ENCODE data around the gene EOLA1.
"Not testable (repeated sequence)": the region's sequence is repeated elsewhere in the genome, so short reads cannot be mapped to it uniquely, and the experiment has no call there.

Gene EOLA1

GRCh38 chrX:149545545-149546543 is 5.0 kb downstream of the EOLA1 start:
- not testable (repeated sequence) for DNase-seq (ENCODE audit: low read depth in 2 of 2)

DNA sequence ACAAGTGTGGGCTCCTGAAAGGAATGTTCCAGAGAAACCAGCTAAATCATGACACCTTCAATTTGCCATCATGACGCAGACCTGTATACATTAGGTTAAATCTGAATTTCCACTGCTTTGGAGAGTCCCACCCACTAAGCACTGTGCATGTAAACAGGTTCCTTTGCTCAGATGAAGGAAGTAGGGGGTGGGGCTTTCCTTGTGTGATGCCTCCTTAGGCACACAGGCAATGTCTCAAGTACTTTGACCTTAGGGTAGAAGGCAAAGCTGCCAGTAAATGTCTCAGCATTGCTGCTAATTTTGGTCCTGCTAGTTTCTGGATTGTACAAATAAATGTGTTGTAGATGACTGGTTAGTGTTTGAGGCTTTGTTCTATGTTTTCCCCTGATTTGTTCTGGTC is 6.2 kb downstream of the EOLA1 start:
- DNase-seq (ENCODE audit: low read depth in 2 of 2), result not testable (repeated sequence)

DNA sequence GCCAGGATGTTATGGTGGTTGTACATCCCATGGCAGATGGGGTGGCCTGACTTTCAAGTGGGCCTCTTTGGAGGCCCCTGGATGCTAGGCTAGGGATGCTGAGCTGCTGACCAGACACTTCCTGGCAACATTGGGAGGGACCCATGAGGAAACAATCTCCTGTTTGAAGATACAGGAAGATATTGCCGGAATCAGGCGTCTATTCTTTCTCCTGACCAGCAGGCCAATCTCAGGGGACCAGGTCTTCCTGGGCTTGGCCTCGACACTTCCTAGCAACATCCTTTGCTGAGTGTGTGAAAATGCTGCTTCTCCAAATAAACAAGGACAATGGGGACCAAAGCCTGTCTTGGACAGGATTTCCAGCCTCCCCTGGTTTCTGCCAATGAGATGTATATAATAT is 7.0 kb downstream of the EOLA1 start:
- DNase-seq (ENCODE audit: low read depth in 2 of 2), result not testable (repeated sequence)

- DNase-seq (ENCODE audit: low read depth in 2 of 2), result not testable (repeated sequence)
Measured at GRCh38 chrX:149549701-149550100, 8.9 kb downstream of the EOLA1 start, which contains the start of gene HSFX3. Gene HSFX3 (minus strand): TSS chrX:149549924. CDS start chrX:149549852, 72 bp downstream.

DNA sequence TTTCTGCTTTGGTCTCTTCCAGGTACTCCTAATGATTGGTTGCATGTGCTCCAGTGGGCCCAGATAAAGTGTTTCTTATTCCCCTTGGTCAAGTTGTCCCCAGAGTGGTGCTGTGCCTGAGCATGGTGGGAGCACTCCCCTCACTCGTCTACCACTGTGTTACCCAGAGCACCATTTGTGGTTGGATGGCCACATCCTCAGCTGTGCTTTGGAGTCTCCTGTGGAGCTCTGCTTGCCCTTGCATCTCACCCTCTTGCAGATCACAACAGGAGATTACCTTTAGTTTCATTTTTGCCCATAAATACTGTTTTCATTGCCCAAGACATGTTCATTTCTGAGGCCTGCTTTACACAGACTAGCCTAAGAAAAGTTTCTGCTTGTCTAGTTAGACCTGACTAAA is 9.6 kb downstream of the EOLA1 start:
- DNase-seq (ENCODE audit: low read depth in 2 of 2), result not testable (repeated sequence)

- DNase-seq (ENCODE audit: low read depth in 2 of 2), result not testable (repeated sequence)
Measured at GRCh38 chrX:149551245-149551938, 10.6 kb downstream of the EOLA1 start.

- DNase-seq (ENCODE audit: low read depth in 2 of 2), result not testable (repeated sequence)
Measured at GRCh38 chrX:149551939-149552248, 11.1 kb downstream of the EOLA1 start.

- DNase-seq (ENCODE audit: low read depth in 2 of 2), result not testable (repeated sequence)
Measured at GRCh38 chrX:149555251-149555650, 14.4 kb downstream of the EOLA1 start.

DNA sequence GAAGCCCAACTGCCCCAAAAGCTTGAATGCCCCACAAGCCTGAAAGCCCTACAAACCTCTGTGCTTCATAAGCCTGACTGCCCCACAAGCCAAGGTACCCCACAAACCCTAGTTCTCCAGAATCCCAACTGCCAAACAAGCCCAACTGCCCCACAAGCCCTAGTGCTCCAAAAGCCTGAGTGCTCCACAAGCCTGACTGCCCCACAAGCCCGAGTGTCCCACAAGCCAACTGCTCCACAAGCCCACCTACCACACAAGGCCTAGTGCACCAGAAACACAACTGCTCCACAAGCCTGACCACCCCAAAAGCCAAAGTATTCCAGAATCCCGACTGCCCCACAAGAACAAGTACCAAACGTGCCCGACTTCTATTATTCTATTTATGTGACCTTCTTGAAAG is 22.5 kb downstream of the EOLA1 start:
- DNase-seq (ENCODE audit: low read depth in 2 of 2), result no peak

DNA sequence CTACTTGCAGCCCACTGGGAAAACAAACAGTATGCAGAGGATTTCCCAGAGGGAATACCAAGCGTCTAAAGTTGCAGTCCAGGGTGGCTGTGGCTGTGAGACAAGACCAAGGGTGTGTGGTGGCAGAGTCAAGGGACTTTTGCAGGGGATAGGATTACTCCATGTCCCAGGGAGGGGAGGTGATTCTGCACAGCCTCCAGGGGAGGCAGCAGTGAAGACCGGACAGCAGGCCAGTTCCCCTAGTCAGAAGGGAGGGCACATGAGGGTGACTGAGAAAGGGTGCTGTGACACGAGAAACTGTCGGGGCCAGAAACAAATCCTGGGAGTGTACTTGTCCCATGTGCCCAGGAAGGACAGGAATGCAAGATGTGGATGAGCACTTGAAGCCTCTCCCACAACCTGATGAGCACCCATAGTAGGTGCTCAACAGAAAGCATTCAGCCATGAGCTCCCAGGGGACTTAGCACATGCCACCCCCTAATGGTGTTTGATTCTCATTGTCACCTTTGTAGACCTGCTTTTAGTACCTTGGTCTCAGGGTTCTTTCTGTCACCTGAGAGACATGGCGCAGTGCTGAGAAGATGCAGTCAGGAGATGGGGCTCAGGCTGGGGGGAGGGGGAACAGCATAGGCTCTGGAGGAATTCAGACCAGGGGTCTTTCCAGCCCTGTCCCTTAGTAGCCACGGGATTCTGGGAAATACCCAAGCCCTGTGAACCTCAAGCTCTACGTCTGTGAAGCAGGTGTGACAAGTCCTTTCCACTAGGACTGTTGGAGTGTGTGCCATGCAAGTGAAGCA is 27.0 kb downstream of the EOLA1 start:
- no peak for DNase-seq (ENCODE audit: low read depth in 2 of 2)

DNA sequence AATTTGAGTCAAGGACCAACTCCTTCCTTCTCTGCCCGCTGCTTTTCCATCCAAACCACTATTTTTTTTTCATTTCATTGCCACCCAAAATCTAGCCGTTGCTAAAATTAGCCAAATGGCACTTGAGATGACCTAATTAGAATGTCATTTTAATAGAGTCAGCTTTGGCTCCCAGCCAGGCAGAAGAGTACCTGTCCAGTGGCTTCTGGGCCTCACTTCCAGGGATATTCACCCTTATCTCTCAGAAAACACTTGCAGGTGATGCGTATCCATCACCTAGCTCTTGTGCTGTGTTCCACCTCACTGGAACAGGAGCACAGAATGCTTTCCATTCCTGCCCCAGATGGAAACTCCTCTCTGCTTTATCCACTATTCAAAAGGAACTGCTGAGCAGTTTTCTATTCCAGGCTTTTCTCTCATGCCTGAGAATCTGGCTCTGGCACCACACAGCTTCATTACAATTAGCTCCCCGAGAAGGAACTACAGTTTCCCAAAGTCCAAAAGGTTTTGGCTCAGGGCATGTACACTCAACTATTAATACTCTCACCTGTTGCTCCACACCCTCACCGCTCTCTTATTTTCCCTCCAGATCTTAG is 28.0 kb downstream of the EOLA1 start:
- DNase-seq (ENCODE audit: low read depth in 2 of 2), result no peak

DNA sequence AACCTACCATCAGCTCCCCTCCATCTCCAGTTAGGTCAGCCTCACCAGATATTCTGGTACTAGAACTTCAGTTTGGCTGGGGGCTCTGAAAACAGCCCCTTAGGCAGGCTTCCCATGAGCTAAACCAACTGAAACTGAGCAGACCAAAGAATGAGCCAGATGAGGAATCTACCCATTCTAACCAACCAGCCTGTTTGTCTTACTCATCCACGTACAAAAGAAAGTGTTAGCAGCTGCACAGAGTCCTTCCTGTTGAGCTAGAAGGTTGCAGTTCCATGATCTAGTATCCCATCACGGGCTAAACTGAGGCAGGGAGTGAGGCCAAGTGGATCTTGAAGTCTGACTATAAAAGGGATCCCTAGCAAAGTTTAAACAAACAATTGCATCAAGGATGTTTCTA is 29.0 kb downstream of the EOLA1 start:
- DNase-seq (ENCODE audit: low read depth in 2 of 2), result no peak

- no peak for DNase-seq (ENCODE audit: low read depth in 2 of 2)
Measured at GRCh38 chrX:149570668-149571067, 29.9 kb downstream of the EOLA1 start.

GRCh38 chrX:149571770-149572169 is 31.0 kb downstream of the EOLA1 start:
- DNase-seq (ENCODE audit: low read depth in 2 of 2), result no peak

- DNase-seq (ENCODE audit: low read depth in 2 of 2), result no peak
Measured at GRCh38 chrX:149572743-149573142, 31.9 kb downstream of the EOLA1 start.

DNA sequence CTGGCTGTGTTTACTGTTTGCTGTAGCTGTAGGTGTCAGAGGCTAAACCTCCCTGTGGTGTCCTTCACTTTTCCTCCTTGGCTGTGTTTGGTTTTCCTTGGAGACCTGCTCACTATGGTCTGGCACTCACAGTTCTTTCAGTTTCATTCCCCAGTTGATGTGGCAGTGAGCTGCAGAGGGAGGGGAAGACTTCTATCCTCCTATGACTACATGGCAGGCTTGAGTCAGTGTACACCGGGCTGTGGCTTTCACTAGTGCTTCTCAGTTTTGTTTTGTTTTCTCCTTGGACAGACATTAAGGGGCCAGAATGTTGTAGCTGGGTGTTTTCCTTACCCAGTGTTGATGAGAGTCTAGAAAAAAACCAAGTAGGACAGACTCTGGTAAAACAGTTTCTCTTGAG is 32.6 kb downstream of the EOLA1 start:
- not testable (repeated sequence) for DNase-seq (ENCODE audit: low read depth in 2 of 2)

DNA sequence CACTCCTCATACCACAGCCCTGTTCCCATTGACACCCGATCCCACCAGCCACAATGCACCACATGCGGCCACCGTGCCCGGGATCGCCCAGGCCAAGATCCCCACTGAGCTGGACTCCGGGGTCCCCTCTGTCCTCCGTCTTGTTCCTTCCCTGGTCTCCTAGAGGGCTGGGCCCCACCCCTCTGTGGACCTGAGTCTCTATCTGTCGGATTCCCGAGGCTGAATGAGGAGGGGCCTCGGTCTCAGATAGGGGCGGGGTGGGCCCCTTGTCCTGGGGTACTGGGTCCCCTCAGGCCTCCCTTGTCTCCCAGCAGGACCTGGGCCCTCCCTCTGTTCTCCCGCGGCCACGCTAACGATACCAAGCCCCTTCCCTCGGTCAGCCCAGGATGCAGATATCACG is 44.8 kb downstream of the EOLA1 start:
- not testable (repeated sequence) for DNase-seq (ENCODE audit: low read depth in 2 of 2)

DNA sequence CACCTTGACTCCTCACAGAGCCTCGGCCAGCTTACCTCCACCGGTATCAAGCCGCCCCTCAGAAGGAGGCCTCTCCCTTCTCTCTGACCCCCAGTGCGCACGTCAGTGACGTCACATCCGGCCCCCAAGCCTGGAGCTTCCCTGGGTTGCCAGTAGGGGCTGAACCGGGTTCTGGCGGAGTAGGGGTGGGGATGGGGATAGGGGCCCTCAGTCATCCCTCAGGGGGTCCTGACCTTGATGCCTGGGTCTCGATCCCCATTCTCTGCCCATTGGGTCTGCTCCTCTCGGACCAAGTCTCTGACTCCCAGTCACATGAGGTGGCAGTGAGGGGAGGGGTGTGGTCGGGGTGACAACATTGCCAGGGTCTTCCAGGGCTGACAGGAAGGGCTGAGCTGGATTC is 46.5 kb downstream of the EOLA1 start, which contains the start of gene MAGEA9B:
Gene MAGEA9B, minus strand, starts transcription at position 101 of the 400 bp plus-strand sequence. CDS start 4,280 bp downstream, outside the sequence.
- not testable (repeated sequence) for DNase-seq (ENCODE audit: low read depth in 2 of 2)

GRCh38 chrX:149590993-149591392 is 50.2 kb downstream of the EOLA1 start:
- DNase-seq (ENCODE audit: low read depth in 2 of 2), result not testable (repeated sequence)

DNA sequence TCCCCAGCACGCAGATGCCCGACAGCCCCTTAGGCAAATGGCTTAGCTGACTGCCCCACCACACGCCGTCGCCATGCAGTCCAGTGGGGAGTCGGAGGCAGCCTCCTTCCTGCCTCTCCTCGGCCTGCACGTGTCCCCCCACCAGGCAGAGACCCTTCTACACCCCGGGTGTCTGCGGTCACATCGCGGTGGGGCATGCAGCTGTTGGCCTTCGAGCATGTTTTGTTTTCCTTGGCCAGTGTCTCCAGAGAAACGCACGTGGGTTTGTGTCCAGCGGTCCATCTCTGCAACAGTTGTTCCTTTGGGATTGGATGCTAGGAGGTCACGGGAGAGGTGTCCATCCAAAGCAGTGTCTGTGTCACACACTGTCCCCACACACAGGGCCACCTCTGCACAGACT is 54.4 kb downstream of the EOLA1 start, which contains the start of gene HSFX2:
Gene HSFX2, minus strand, starts transcription at position 101 of the 400 bp plus-strand sequence. CDS start 614 bp downstream, outside the sequence.
- not testable (repeated sequence) for DNase-seq (ENCODE audit: low read depth in 2 of 2)

GRCh38 chrX:149595943-149596342 is 55.1 kb downstream of the EOLA1 start:
- not testable (repeated sequence) for DNase-seq (ENCODE audit: low read depth in 2 of 2)
